ENCODE results near the gene HEATR5A.

HEATR5A gene

GRCh38 chr14:31287294-31287972 lies 132.9 kb downstream of the HEATR5A start:
- Histone ChIP-seq H3K9ac (ENCODE audit: low read depth, low read length) (no peak overlapping the region), H4K20me1 (ENCODE audit: insufficient read depth, low read length) (no peaks in the 10 kb centered on the region), H3K4me3 (ENCODE audit: low read depth in 1 of 2, low read length in 2 of 2) (no peak overlapping the region), H3K9me3 (ENCODE audit: insufficient read depth, low read length, severe bottlenecking) (peaks cover 11% of the 10 kb centered on the region), H3K27ac (ENCODE audit: low read length) (no peak overlapping the region), H2AFZ (ENCODE audit: low read depth, low read length) (no peak overlapping the region), H3K36me3 (ENCODE audit: insufficient read depth, low read length) (no peaks in the 10 kb centered on the region), H3K4me1 (ENCODE audit: insufficient read depth, low read length) (no peaks in the 10 kb centered on the region), H3K27me3 (ENCODE audit: insufficient read depth, low read length, poor library complexity) (no peaks in the 10 kb centered on the region), H3K4me2 (ENCODE audit: insufficient read depth, low read length) (no peak overlapping the region), H3K79me2 (ENCODE audit: insufficient read depth, low read length) (no peaks in the 10 kb centered on the region)
- ATAC-seq (ENCODE audit: insufficient read depth, low read depth), result no peak
- DNase-seq, result no peak
- TF ChIP-seq, protein P1, sequence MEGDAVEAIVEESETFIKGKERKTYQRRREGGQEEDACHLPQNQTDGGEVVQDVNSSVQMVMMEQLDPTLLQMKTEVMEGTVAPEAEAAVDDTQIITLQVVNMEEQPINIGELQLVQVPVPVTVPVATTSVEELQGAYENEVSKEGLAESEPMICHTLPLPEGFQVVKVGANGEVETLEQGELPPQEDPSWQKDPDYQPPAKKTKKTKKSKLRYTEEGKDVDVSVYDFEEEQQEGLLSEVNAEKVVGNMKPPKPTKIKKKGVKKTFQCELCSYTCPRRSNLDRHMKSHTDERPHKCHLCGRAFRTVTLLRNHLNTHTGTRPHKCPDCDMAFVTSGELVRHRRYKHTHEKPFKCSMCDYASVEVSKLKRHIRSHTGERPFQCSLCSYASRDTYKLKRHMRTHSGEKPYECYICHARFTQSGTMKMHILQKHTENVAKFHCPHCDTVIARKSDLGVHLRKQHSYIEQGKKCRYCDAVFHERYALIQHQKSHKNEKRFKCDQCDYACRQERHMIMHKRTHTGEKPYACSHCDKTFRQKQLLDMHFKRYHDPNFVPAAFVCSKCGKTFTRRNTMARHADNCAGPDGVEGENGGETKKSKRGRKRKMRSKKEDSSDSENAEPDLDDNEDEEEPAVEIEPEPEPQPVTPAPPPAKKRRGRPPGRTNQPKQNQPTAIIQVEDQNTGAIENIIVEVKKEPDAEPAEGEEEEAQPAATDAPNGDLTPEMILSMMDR (IDR thresholded peaks at IDR 0.05; ENCODE audit: borderline replicate concordance, extremely low read depth, low read length, poor library complexity, severe bottlenecking), result no peak
- no peak for TF ChIP-seq EZH2 (IDR thresholded peaks at IDR 0.05; ENCODE audit: borderline replicate concordance, low read depth, low read length, severe bottlenecking)

DNA sequence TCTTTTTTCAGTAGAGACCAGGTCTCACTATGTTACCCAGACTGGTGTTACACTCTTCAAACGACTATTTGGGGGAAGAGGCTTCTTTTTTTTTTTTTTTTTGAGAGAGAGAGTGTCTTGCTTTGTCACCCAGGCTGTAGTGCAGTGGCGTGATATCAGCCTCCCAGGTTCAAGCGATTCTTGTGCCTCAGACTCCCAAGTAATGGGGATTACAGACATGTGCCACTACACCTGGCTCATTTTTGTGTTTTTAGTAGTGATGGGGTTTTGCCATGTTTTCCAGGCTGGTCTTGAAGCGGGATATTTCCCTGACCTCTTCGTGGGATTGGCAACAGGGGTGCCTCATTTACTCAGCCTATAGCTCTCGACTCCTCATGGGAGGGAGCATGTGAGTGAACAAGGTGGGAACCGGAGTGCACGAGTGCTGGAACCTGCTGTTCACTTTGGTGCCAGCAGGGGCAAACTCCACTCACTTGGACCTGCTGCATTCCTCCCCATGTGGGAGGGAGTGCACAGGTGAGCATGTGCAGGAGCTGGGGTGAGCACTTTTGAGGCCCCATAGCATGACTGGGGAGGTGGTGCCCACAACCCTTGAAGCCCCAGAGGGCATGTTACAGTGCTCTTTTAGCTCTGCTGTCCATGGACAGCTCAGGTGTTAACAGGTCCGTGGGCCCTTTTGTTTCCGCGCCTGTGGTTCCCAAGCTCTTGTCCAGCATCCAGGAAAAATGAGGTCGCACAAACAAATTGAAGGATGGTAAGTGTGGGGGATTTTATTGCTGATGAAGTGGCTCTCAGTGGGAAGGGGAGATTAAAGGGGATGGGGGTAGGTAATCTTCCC lies 133.7 kb downstream of the HEATR5A start:
- no peak for DNase-seq

DNA sequence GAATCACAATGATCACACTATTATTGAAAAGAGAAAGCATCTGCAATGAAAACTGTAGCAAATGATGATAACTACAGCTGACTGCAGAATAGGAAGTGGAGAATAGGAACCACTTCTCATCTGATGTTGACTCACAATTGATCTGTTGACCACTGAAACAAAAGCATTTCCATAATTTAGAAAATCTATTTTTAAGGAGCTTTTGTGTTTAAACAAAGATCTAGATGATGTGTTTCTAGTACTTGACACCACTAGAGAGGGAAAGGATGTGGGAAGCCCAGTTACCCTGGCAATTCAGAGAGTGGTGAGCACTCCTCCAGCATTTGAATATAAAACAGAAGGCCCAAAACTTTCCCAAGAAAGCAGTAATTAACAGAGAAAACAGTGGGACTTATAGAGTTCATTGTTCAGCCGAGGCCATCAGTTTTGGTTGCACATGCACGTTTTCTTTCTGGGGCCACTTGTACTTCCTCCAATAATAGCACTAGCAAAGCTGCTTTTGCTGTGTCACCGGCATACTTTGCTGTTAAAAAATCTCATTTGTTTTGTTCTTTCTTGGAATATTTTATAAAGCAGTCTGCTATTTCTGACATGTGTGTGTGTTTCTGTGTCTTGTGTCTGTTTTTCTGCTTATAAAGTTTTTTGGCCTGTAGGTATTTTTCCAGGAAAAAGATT lies 136.6 kb downstream of the HEATR5A start:
- no peak overlapping the region for H3K9ac ChIP-seq (ENCODE audit: low read depth, low read length)
- H3K4me2 ChIP-seq (ENCODE audit: insufficient read depth, low read length), result no peak overlapping the region
- H3K36me3 ChIP-seq (ENCODE audit: insufficient read depth, low read length), result no peaks in the 10 kb centered on the region
- no peaks in the 10 kb centered on the region for H3K27me3 ChIP-seq (ENCODE audit: insufficient read depth, low read length, poor library complexity)
- H3K27ac ChIP-seq (ENCODE audit: low read length), result no peak overlapping the region
- DNase-seq (no peak), ATAC-seq (ENCODE audit: insufficient read depth, low read depth) (no peak)
- no peaks in the 10 kb centered on the region for H3K79me2 ChIP-seq (ENCODE audit: insufficient read depth, low read length)
- H3K4me3 ChIP-seq (ENCODE audit: low read depth in 1 of 2, low read length in 2 of 2), result no peak overlapping the region
- H4K20me1 ChIP-seq (ENCODE audit: insufficient read depth, low read length), result no peaks in the 10 kb centered on the region
- no peak overlapping the region for H2AFZ ChIP-seq (ENCODE audit: low read depth, low read length)
- TF ChIP-seq, protein P1 (IDR thresholded peaks at IDR 0.05; ENCODE audit: borderline replicate concordance, extremely low read depth, low read length, poor library complexity, severe bottlenecking), result no peak
- TF ChIP-seq EZH2 (IDR thresholded peaks at IDR 0.05; ENCODE audit: borderline replicate concordance, low read depth, low read length, severe bottlenecking), result no peak
- peaks cover 16% of the 10 kb centered on the region for H3K9me3 ChIP-seq (ENCODE audit: insufficient read depth, low read length, severe bottlenecking)
- no peaks in the 10 kb centered on the region for H3K4me1 ChIP-seq (ENCODE audit: insufficient read depth, low read length)

More for the DNA sequence above, 133.7 kb downstream of the HEATR5A start:
- H4K20me1 ChIP-seq (ENCODE audit: insufficient read depth, low read length), result no peaks in the 10 kb centered on the region
- H3K4me2 ChIP-seq (ENCODE audit: insufficient read depth, low read length), result no peak overlapping the region
- H3K4me3 ChIP-seq (ENCODE audit: low read depth in 1 of 2, low read length in 2 of 2), result no peak overlapping the region
- peaks cover 11% of the 10 kb centered on the region for H3K9me3 ChIP-seq (ENCODE audit: insufficient read depth, low read length, severe bottlenecking)
- no peak overlapping the region for H3K9ac ChIP-seq (ENCODE audit: low read depth, low read length)
- H3K27ac ChIP-seq (ENCODE audit: low read length), result no peak overlapping the region
- no peaks in the 10 kb centered on the region for H3K27me3 ChIP-seq (ENCODE audit: insufficient read depth, low read length, poor library complexity)
- TF ChIP-seq, protein P1 (IDR thresholded peaks at IDR 0.05; ENCODE audit: borderline replicate concordance, extremely low read depth, low read length, poor library complexity, severe bottlenecking), result peak; percentile 31
- TF ChIP-seq EZH2 (IDR thresholded peaks at IDR 0.05; ENCODE audit: borderline replicate concordance, low read depth, low read length, severe bottlenecking), result no peak
- peak; percentile 42; the same call in 1 of the 3 replicates for ATAC-seq (ENCODE audit: insufficient read depth, low read depth)
- no peaks in the 10 kb centered on the region for H3K4me1 ChIP-seq (ENCODE audit: insufficient read depth, low read length)
- H3K79me2 ChIP-seq (ENCODE audit: insufficient read depth, low read length), result no peaks in the 10 kb centered on the region
- H3K36me3 ChIP-seq (ENCODE audit: insufficient read depth, low read length), result no peaks in the 10 kb centered on the region
- H2AFZ ChIP-seq (ENCODE audit: low read depth, low read length), result no peak overlapping the region
